K562 (cell line): Measurements from ENCODE around the gene MGAT1. TPM values are rescaled to one million over a fixed set of nuclear protein-coding genes. Genes with fewer than 3 reads are reported as not detected.
"Not testable (repeated sequence)": the region's sequence is repeated elsewhere in the genome, so short reads cannot be mapped to it uniquely, and the experiment has no call there.

Experiments
- ATAC-seq: fragments of 200-7000 bp; cut with Tn5 transposase; 3 replicates; pipeline ENCODE4 v1.9.1; 2020; ENCODE audit warnings: moderate library complexity
- BruUV-seq: library from RNA; stranded (reverse); fragments of 400-500 nt; replicated peaks from 2 replicates; lab custom pipeline; 2021; lab: Mats Ljungman, UMichigan
- CTCF ChIA-PET: fragments of 300-600 bp; formaldehyde crosslinking; extraction: SDS; loops from one replicate; lab custom pipeline; 2021; ENCODE audit warnings: low intra/inter-chr PET ratio; lab: Yijun Ruan, JAX
- POLR2A ChIA-PET: fragments of 300-600, 350-650 bp; sonication (Branson Sonifier 250); formaldehyde crosslinking; extraction: SDS; loops from one replicate; lab custom pipeline; 2021; ENCODE audit warnings: antibody characterized with exemption, inconsistent platforms; lab: Yijun Ruan, JAX
- DNase-seq, 4 experiments: peaks; one replicate each; pipeline versions ENCODE4 v3.0.0 to v3.0.0-alpha.2; 2011 to 2018; ENCODE audit warnings: low spot score in 3 of 4, mixed read lengths in 3 of 4; ENCODE audit errors: extremely low read depth in 1 of 4
- FAIRE-seq: peaks from 2 replicates; lab custom pipeline; 2011; peaks lifted over from hg19 to GRCh38; lab: Jason Lieb, UNC
- H2AFZ ChIP-seq: 2 replicates; pipeline ENCODE4 v1.6.0; 2011; ENCODE audit warnings: low read depth, low read length, control low read depth, inconsistent platforms
- H3K27ac ChIP-seq: fragments of 200-600 bp; 3 replicates; pipeline ENCODE4 v1.8.0; 2011; ENCODE audit warnings: low read depth, mild to moderate bottlenecking, control low read depth, inconsistent platforms, low read length, moderate library complexity, mixed read lengths; ENCODE audit errors: extremely low read depth
- H3K27me3 ChIP-seq, 2 experiments: fragments of 300-600 bp in 1 of 2; 2 replicates in 1 of 2; 3 replicates in 1 of 2; pipeline versions ENCODE4 v1.6.0 to v1.8.0; 2011; ENCODE audit warnings: inconsistent platforms in 2 of 2, low read length in 2 of 2, mild to moderate bottlenecking in 1 of 2, mixed read lengths in 1 of 2, moderate library complexity in 1 of 2; ENCODE audit not compliant: control insufficient read depth in 2 of 2, insufficient read depth in 2 of 2
- H3K36me3 ChIP-seq: fragments of 300-600 bp; 3 replicates; pipeline ENCODE4 v1.8.0; 2011; ENCODE audit warnings: mild to moderate bottlenecking, low read length, inconsistent platforms; ENCODE audit not compliant: control insufficient read depth, insufficient read depth
- H3K4me1 ChIP-seq, 2 experiments: fragments of 200-600 bp in 1 of 2; replicated peaks in 1 of 2; 2 replicates in 1 of 2; 3 replicates in 1 of 2; pipeline versions ENCODE4 v1.5.1 to v1.8.0; 2011; ENCODE audit warnings: inconsistent platforms in 2 of 2, low read length in 2 of 2, mild to moderate bottlenecking in 1 of 2, mixed read lengths in 1 of 2, moderate library complexity in 1 of 2; ENCODE audit not compliant: control insufficient read depth in 2 of 2, insufficient read depth in 2 of 2
- H3K4me2 ChIP-seq: 2 replicates; pipeline ENCODE4 v1.6.1; 2011; ENCODE audit warnings: low read length, control low read depth, inconsistent platforms, mixed read lengths; ENCODE audit not compliant: insufficient read depth
- H3K4me3 ChIP-seq: fragments of 200-600 bp; sonication (generic), shearing (Covaris generic); 2 replicates; pipeline ENCODE4 v1.5.1; 2016; ENCODE audit warnings: control low read depth, inconsistent platforms
- H3K79me2 ChIP-seq: fragments of 200-600 bp; 3 replicates; pipeline ENCODE4 v1.8.0; 2011; ENCODE audit warnings: low read length, inconsistent platforms; ENCODE audit not compliant: control insufficient read depth, insufficient read depth
- H3K9ac ChIP-seq, 2 experiments: 2 replicates each; pipeline versions ENCODE4 v1.6.0 to v1.6.1; 2011; ENCODE audit warnings: low read depth in 2 of 2, low read length in 2 of 2, control low read depth in 1 of 2, inconsistent platforms in 1 of 2, mild to moderate bottlenecking in 1 of 2, mixed read lengths in 1 of 2; ENCODE audit not compliant: insufficient read depth in 1 of 2
- H3K9me1 ChIP-seq: one replicate; pipeline ENCODE4 v1.6.0; 2011; ENCODE audit warnings: inconsistent platforms, mild to moderate bottlenecking, low read length, moderate library complexity; ENCODE audit not compliant: control insufficient read depth, insufficient read depth
- H3K9me3 ChIP-seq: replicated peaks from 2 replicates; pipeline ENCODE4 v1.5.1; 2011; ENCODE audit warnings: low read depth, low read length, inconsistent platforms; ENCODE audit not compliant: control insufficient read depth, insufficient read depth
- H4K20me1 ChIP-seq: replicated peaks from 2 replicates; pipeline ENCODE4 v1.6.1; 2011; ENCODE audit warnings: low read length, inconsistent platforms, mixed read lengths; ENCODE audit not compliant: control insufficient read depth, insufficient read depth
- POLR2G ChIP-seq: fragments of 200-400 bp; formaldehyde crosslinking; IDR thresholded peaks from 2 replicates; pipeline ENCODE4 v1.6.1; 2017; ENCODE audit warnings: low read depth, mild to moderate bottlenecking, antibody characterized with exemption, low read length, moderate library complexity
- SMAD2 ChIP-seq: fragments of 150-350 bp; IDR thresholded peaks from 2 replicates; pipeline ENCODE4 v1.6.1; 2014; ENCODE audit warnings: low read depth, mild to moderate bottlenecking, low read length
- ZNF263 ChIP-seq: sonication (generic); formaldehyde crosslinking; IDR thresholded peaks from 2 replicates; pipeline ENCODE4 v1.8.0; 2022; ENCODE audit warnings: mild to moderate bottlenecking, missing genetic modification reagents, borderline replicate concordance
- WGBS: fragments of 100-300 bp; shearing (Covaris generic); methylation state at CpG from one replicate; pipeline ENCODE4 v1.1.6; 2016; ENCODE audit warnings: low coverage, mixed read lengths; ENCODE audit not compliant: insufficient coverage; ENCODE audit errors: missing lambda C conversion rate; 5-methylcytosine and 5-hydroxymethylcytosine counted together
- in situ Hi-C: fragments of 300-500 bp; cut with MboI; formaldehyde crosslinking; loops from 4 replicates; pipeline ENCODE4 v1.15.0; 2018; ENCODE audit warnings: inconsistent platforms, mixed read lengths
- intact Hi-C: fragments of 100-400 bp; cut with micrococcal nuclease; formaldehyde crosslinking; loops from 2 replicates; pipeline ENCODE4 v1.14.2; 2022
- polyA plus RNA-seq, 8 experiments: library from polyadenylated mRNA; depleted of rRNA in 4 of 8; stranded (reverse) in 5 of 8; unstranded in 3 of 8; fragments of >200 nt; fragmentation: Nextera tagmentation in 2 of 8; fragmentation: Illumina TruSeq in 1 of 8; extraction: Ambion mirVana in 2 of 8; extraction: Trizol in 1 of 8; gene quantifications; 2 replicates each; pipeline versions ENCODE4 v1.2.1 to v1.2.3, GENCODE V29; 2011 to 2014; ENCODE audit warnings: inconsistent platforms in 1 of 8, missing spikeins in 1 of 8
- total RNA-seq, 7 experiments: library from RNA; depleted of rRNA in 6 of 7; stranded (reverse); fragments of >200 nt in 6 of 7; fragmentation: Illumina TruSeq in 2 of 7; extraction: Trizol in 2 of 7; gene quantifications; 2 replicates each; pipeline versions ENCODE4 v1.2.1 to v1.2.3, GENCODE V29; 2011 to 2021; ENCODE audit warnings: low replicate concordance in 1 of 7

The MGAT1 gene
- total and polyA plus RNA-seq, 9 of the 15 experiments (the other 6 are each of a cell fraction or from before 2014, with no cell fraction given) = 3.9 to 82.7 (median 44.5) TPM

DNA sequence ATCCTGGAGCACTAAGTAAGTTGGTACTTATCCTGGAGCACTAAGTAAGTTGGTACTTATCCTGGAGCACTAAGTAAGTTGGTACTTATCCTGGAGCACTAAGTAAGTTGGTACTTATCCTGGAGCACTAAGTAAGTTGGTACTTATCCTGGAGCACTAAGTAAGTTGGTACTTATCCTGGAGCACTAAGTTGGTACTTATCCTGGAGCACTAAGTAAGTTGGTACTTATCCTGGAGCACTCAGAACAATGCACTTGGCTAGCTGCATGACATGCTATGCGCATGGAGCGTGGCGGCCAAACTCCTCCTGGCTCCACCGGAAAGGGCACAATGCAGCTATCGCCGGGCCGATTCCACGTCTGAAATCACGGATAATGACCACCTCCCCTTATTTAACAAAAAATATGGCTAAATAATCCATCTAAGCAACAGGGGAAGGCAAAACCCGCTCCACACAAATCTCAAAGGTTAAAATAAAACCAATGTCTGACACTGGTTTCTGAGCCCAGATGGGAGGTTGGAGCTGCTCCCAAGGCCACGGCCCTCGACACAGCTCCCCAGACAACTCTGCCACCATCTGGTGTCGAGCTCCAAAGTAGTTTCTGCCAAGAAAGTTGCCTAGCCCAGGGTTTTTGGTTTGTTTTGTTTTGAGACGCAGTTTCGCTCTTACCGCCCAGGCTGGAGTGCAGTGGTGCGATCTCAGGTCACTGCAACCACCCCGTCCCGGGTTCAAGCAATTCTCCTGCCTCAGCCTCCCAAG is 13.8 kb downstream of the MGAT1 start:
- peaks cover 44% of the 10 kb centered on the region; the same call in 2 of the 3 replicates for H3K36me3 ChIP-seq
- H3K9me1 ChIP-seq, H3K27me3 ChIP-seq, H4K20me1 ChIP-seq, intact Hi-C loops, in situ Hi-C loops, H3K9ac ChIP-seq, H3K4me2 ChIP-seq, FAIRE-seq, H3K9me3 ChIP-seq, CTCF ChIA-PET, BruUV-seq, H3K4me3 ChIP-seq, ATAC-seq, H3K27ac ChIP-seq, DNase-seq, H2AFZ ChIP-seq: not testable (repeated sequence)
- POLR2A ChIA-PET = interaction anchor here (0.6 to 1.7 kb wide), 2 partner anchors 15 to 373 kb away, joined by 4 read pairs; no protein-coding TSS in a partner anchor
- H3K79me2 ChIP-seq = peaks cover 18% of the 10 kb centered on the region
- TF ChIP-seq ZNF263 (CRISPR knock-in tag) = 0 out of 2 replicates have a peak, but pooled peaks have one; percentile 30
- H3K4me1 ChIP-seq = peaks cover 2 to 35% of the 10 kb centered on the region in 2 experiments; a peak in 4 of 5 replicates
- 92% methylated on average over 19 of the region's 19 CpGs for WGBS

DNA sequence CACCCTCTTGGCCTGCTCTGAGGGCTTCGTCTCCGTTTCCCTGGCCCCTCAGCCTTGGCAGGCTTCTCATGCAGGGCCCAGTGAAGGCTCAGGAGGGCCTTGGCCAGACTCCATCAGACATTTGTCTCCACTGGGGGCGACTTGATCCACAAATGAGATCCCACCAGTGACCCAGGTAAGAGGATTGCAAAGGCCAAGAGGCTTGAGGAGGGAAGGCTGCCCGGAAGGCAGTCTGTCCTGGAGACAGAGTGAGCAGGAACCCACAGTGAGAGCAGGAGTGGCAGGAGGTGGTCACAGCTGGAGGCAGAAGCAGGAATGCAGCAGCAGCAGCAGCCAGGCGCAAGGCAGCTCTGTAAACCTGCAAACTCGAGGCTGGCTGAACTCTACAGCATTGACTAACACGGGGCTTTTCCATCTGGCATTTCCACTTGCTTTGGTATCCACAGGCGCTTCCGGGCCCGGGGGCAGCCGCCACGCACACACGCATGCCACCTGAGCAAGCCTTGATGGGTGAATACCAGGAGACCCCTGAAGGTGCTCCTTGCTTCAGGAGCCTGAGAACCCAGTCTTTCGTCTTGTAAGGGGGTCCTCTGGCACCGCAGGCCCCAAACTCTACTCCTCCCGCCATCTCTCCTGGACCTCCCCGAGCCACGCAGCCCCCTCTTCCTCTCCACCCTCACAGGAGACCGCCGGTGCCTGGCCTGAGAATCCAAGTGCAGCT is 14.7 kb downstream of the MGAT1 start:
- Histone ChIP-seq H3K4me1 (peaks cover 12 to 44% of the 10 kb centered on the region in 2 experiments; a peak in 4 of 5 replicates), H3K9me1 (no peaks in the 10 kb centered on the region), H3K27me3 (no peaks in the 10 kb centered on the region), H3K27ac (no peak overlapping the region)
- ATAC-seq = no peak
- WGBS = 88% methylated on average over 14 of the region's 20 CpGs
- CTCF ChIA-PET = no interaction called here
- intact Hi-C loops = no loop called here
- TF ChIP-seq POLR2G (peak; percentile 41; the same call in 1 of the 2 replicates), SMAD2 (no peak)
- TF ChIP-seq, all 486 proteins: peak for 1
- BruUV-seq = no TSS peak
- Histone ChIP-seq H3K4me3 (no peak overlapping the region), H2AFZ (no peak overlapping the region), H3K9me3 (no peaks in the 10 kb centered on the region), H4K20me1 (no peaks in the 10 kb centered on the region), H3K36me3 (peaks cover 38% of the 10 kb centered on the region; the same call in 2 of the 3 replicates), H3K4me2 (no peak overlapping the region), H3K9ac (peak overlapping the region in 1 of 2 experiments; percentile 78; a peak in 2 of 4 replicates), H3K79me2 (peaks cover 11% of the 10 kb centered on the region; the same call in 2 of the 3 replicates)
- POLR2A ChIA-PET = no interaction called here
- in situ Hi-C loops = no loop called here
- DNase-seq = no peak
- FAIRE-seq = no peak
